SJCRH30 (cell line): Measurements from ENCODE around the gene DCAF8. TPM values are rescaled to one million over a fixed set of nuclear protein-coding genes. Genes with fewer than 3 reads are reported as not detected.

ENCODE experiments used
- DNase-seq, 2 experiments: peaks; one replicate each; pipeline ENCODE4 v3.0.0-alpha.2; 2015 to 2020
- H3K27ac ChIP-seq: fragments of 250-450 bp; sonication (Bioruptor Pico); 2 replicates; pipeline ENCODE4 v1.5.1; 2020; ENCODE audit warnings: mild to moderate bottlenecking, moderate library complexity
- H3K27me3 ChIP-seq: fragments of 250-450 bp; sonication (Bioruptor Pico); 2 replicates; pipeline ENCODE4 v1.5.1; 2020; ENCODE audit warnings: mild to moderate bottlenecking, moderate library complexity
- H3K36me3 ChIP-seq: fragments of 250-450 bp; sonication (Bioruptor Pico); 2 replicates; pipeline ENCODE4 v1.5.1; 2020; ENCODE audit warnings: mild to moderate bottlenecking, moderate library complexity
- H3K4me1 ChIP-seq: fragments of 250-450 bp; sonication (Bioruptor Pico); 2 replicates; pipeline ENCODE4 v1.5.1; 2020; ENCODE audit warnings: mild to moderate bottlenecking, moderate library complexity
- H3K4me3 ChIP-seq: fragments of 250-450 bp; sonication (Bioruptor Pico); 2 replicates; pipeline ENCODE4 v1.5.1; 2020; ENCODE audit warnings: mild to moderate bottlenecking, moderate library complexity
- H3K9me3 ChIP-seq: fragments of 250-450 bp; sonication (Bioruptor Pico); replicated peaks from 2 replicates; pipeline ENCODE4 v1.5.1; 2020; ENCODE audit warnings: mild to moderate bottlenecking, moderate library complexity
- total RNA-seq: library from RNA; depleted of rRNA; stranded (reverse); fragments of >200 nt; shearing (Covaris generic); gene quantifications from 2 replicates; pipeline ENCODE4 v1.2.3, GENCODE V29; 2014

The DCAF8 gene
- total RNA-seq, 1 experiment from 2014 or later: 53.6 TPM

DNA sequence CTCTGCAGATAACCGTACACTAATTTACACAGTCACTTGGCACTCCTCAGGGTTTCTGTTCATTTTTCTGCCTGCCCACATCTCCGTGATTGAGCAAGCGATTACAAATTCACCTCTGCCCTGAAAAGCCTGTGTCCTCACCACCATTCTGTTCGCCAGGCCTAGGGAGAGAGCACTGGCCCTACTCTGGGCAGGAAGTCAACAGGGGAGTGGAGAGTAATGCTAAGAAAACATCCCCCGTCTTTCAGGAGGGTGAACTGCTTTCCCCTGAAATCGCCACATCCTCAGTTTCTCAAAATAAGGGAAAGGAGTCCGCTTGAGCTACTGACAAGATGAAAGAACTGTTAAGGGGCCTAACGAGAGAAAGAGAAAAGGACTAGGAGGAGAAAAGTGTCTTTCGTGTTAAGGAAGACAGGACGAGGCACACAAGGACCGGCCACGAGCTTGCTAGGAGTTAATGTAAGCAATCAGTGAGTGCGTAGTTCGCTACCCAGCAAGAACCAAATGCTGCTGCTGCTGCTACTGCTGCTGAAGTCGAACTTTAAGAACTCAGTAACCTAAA is 22.0 kb upstream of the DCAF8 start:
- peak; percentile 18 to 38 for DNase-seq
- Histone ChIP-seq H3K4me3 (peak overlapping the region; percentile 72), H3K4me1 (no peaks in the 10 kb centered on the region), H3K9me3 (no peaks in the 10 kb centered on the region), H3K36me3 (peaks cover 23% of the 10 kb centered on the region), H3K27ac (peak overlapping the region; percentile 45), H3K27me3 (no peaks in the 10 kb centered on the region)

DNA sequence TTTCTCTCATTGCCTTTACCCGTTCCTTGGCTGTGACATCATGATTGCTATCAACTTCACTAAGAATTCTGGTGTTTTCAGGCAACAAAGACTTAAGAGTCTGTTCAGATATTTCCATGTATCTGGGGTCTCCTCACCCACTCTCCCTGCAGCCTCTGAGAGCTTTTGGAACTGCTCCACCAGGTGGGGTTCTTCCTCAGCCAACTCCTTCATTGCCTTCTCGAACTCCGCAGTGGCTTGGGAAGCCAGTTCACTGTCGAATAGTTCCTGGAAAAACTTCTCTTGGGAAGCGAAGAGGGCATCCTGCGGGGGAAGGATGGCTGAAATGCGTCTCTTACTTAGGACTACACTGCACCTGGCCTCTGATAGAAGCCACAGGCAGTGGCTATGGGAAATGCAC is 20.5 kb upstream of the DCAF8 start:
- Histone ChIP-seq H3K4me3 (no peak overlapping the region), H3K27me3 (no peaks in the 10 kb centered on the region), H3K36me3 (peaks cover 23% of the 10 kb centered on the region), H3K9me3 (no peaks in the 10 kb centered on the region), H3K27ac (no peak overlapping the region), H3K4me1 (no peaks in the 10 kb centered on the region)
- no peak for DNase-seq

GRCh38 chr1:160277987-160278386 is 15.6 kb upstream of the DCAF8 start:
- DNase-seq: no peak
- peaks cover 22% of the 10 kb centered on the region for H3K36me3 ChIP-seq
- no peaks in the 10 kb centered on the region for H3K4me1 ChIP-seq
- H3K27ac ChIP-seq: no peak overlapping the region
- H3K27me3 ChIP-seq: no peaks in the 10 kb centered on the region
- no peaks in the 10 kb centered on the region for H3K9me3 ChIP-seq
- H3K4me3 ChIP-seq: no peak overlapping the region

GRCh38 chr1:160277330-160277729 is 15.0 kb upstream of the DCAF8 start:
- H3K36me3 ChIP-seq: peaks cover 17% of the 10 kb centered on the region
- H3K9me3 ChIP-seq: no peaks in the 10 kb centered on the region
- H3K4me3 ChIP-seq: no peak overlapping the region
- no peak for DNase-seq
- no peaks in the 10 kb centered on the region for H3K27me3 ChIP-seq
- H3K4me1 ChIP-seq: no peaks in the 10 kb centered on the region
- H3K27ac ChIP-seq: no peak overlapping the region

GRCh38 chr1:160271025-160271424 is 8.7 kb upstream of the DCAF8 start:
- no peak for DNase-seq
- H3K27ac ChIP-seq: no peak overlapping the region
- no peaks in the 10 kb centered on the region for H3K36me3 ChIP-seq
- no peak overlapping the region for H3K4me3 ChIP-seq
- H3K9me3 ChIP-seq: no peaks in the 10 kb centered on the region
- no peaks in the 10 kb centered on the region for H3K27me3 ChIP-seq
- H3K4me1 ChIP-seq: no peaks in the 10 kb centered on the region

GRCh38 chr1:160267284-160267991 is 5.1 kb upstream of the DCAF8 start:
- H3K36me3 ChIP-seq: no peaks in the 10 kb centered on the region
- no peaks in the 10 kb centered on the region for H3K9me3 ChIP-seq
- H3K27me3 ChIP-seq: no peaks in the 10 kb centered on the region
- no peaks in the 10 kb centered on the region for H3K4me1 ChIP-seq
- H3K4me3 ChIP-seq: no peak overlapping the region
- H3K27ac ChIP-seq: no peak overlapping the region
- no peak for DNase-seq

DNA sequence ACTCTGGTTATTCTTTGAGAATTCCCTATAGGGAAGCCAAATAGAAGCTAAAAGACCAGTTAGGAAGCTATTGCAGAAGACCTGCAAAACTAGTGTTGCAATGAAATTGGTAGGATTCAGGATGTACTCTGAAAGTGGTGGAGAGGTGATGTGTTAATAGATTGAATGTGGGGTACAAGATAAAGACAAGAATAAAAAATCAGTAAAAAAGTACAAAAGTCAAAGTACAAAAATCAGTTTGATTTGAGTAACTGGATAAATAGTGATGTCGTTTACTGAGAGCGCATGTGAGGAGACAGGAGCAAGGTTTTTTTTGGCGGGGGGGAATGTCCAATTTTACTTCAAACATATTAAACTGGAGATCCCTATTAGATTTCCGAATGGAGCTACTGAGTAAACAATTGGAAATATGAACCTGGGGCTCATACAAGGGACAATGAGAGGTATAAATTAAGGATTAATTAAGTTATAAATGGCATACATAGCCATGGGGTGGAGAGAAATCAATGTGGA is 2.5 kb upstream of the DCAF8 start:
- Histone ChIP-seq H3K4me1 (peaks cover 13% of the 10 kb centered on the region), H3K36me3 (no peaks in the 10 kb centered on the region), H3K27ac (no peak overlapping the region), H3K27me3 (no peaks in the 10 kb centered on the region), H3K4me3 (no peak overlapping the region), H3K9me3 (no peaks in the 10 kb centered on the region)
- no peak for DNase-seq

DNA sequence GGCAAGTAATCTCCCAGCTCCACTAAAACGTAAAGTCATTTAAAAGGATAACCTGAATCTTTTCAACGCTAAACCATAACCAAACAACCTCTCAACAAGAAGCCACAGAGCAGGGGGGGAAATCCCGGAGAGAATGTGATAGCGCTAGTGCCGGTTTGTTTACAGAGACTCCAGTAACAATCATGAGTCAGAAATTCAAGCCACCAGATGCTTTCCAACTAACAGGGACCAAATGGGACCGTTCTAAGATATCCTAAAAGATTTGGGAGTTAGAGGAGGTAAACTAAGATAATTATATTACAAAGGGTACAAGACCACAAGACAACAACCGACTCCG is 825 bp downstream of the DCAF8 start:
- Histone ChIP-seq H3K9me3 (no peaks in the 10 kb centered on the region), H3K4me3 (peak overlapping the region; percentile 86), H3K27me3 (no peaks in the 10 kb centered on the region), H3K4me1 (peaks cover 13% of the 10 kb centered on the region), H3K27ac (peak overlapping the region; percentile 87), H3K36me3 (no peaks in the 10 kb centered on the region)
- DNase-seq: peak; percentile 48 to 62

GRCh38 chr1:160260406-160261382 is 1.7 kb downstream of the DCAF8 start:
- Histone ChIP-seq H3K36me3 (no peaks in the 10 kb centered on the region), H3K27ac (peak overlapping the region; percentile 87), H3K27me3 (no peaks in the 10 kb centered on the region), H3K4me1 (peaks cover 13% of the 10 kb centered on the region), H3K9me3 (no peaks in the 10 kb centered on the region), H3K4me3 (peak overlapping the region; percentile 86)
- DNase-seq: peak; percentile 57 to 83

DNA sequence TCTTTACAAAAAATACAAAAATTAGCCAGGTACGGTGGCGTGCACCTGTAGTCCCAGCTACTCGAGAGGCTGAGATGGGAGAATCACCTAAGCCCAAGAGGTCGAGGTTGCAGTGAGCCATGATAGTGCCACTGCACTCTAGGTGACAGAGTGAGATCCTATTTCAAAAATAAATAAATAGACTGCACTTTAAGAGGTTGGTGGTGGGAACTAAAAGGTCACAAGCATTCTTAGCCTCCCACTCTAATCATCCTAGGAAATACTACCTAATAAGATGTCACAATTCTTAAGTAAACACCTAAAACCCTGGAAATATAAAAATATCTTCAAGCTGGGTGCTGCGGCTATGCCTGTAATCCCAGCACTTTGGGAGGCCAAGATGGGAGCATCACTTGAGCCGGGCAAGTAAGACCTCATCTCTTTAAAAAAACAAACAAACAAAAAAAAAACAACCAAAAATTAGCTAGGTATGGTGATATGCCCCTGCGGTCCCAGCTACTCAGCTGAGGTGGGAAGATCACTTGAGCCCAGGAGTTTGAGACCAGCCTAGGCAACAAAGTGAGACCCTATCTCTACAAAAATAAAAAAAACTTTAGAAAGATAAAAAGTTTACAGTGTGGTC is 4.1 kb downstream of the DCAF8 start:
- no peaks in the 10 kb centered on the region for H3K9me3 ChIP-seq

DNA sequence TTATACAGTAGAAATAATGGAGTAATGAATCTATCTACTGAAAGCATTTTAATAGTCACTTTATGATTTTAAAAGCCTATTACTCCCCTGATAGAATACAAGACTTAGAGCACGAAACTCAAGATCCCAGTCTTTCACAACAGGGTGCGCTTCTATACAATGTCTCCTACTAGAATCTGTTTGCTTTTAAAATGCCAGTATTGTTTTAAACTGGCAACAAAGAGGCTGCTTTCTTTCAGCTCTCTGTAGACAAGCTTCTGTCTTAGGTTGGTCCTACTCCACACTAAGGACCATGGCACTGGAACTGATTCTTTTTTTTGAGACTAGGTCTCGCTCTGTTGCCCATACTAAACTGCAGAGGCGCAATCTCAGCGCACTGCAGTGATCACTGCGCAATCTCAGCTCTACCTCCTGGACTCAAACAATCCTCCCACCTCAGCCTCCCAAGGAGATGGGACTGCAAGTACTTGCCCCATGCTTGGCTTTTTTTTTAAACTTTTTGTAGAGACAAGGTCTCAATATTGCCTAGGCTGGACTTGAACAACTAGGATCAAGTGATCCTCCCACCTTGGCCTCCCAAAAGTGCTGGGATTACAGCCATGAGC is 4.8 kb downstream of the DCAF8 start:
- Histone ChIP-seq H3K36me3 (no peaks in the 10 kb centered on the region), H3K4me1 (peaks cover 13% of the 10 kb centered on the region), H3K9me3 (no peaks in the 10 kb centered on the region), H3K27me3 (no peaks in the 10 kb centered on the region), H3K27ac (no peak overlapping the region), H3K4me3 (no peak overlapping the region)
- no peak for DNase-seq

More for the DNA sequence above, 4.1 kb downstream of the DCAF8 start:
- Histone ChIP-seq H3K36me3 (no peaks in the 10 kb centered on the region), H3K27ac (no peak overlapping the region), H3K4me3 (no peak overlapping the region), H3K27me3 (no peaks in the 10 kb centered on the region), H3K4me1 (peaks cover 13% of the 10 kb centered on the region)
- DNase-seq: no peak

GRCh38 chr1:160256396-160257046 is 5.8 kb downstream of the DCAF8 start:
- no peak overlapping the region for H3K4me3 ChIP-seq
- no peaks in the 10 kb centered on the region for H3K27me3 ChIP-seq
- H3K36me3 ChIP-seq: no peaks in the 10 kb centered on the region
- H3K9me3 ChIP-seq: no peaks in the 10 kb centered on the region
- peak in 1 of 2 experiments; percentile 6 for DNase-seq
- H3K4me1 ChIP-seq: peaks cover 16% of the 10 kb centered on the region
- H3K27ac ChIP-seq: no peak overlapping the region

GRCh38 chr1:160255781-160256300 is 6.5 kb downstream of the DCAF8 start:
- no peak for DNase-seq
- Histone ChIP-seq H3K36me3 (no peaks in the 10 kb centered on the region), H3K27ac (no peak overlapping the region), H3K27me3 (no peaks in the 10 kb centered on the region), H3K4me3 (no peak overlapping the region), H3K4me1 (peaks cover 18% of the 10 kb centered on the region), H3K9me3 (no peaks in the 10 kb centered on the region)
